Measurements from ENCODE around the gene HYDIN.

DNA sequence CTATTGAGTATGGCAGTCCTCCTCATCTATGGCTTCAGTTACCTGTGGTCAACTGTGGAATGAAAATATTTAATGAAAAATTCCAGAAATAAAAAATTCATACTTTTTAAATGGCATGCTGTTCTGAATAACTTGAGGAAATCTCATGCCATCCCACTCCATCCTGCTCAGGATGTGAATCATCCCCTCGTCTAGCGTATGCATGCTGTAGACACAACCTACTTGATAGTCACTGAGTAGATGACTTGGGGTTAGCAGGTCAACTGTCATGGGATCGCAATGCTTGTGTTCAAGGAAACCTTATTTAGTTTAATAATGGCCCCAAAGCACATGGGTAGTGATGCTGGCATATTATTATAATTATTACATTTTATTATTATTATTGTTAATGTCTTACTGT, 424.7 kb downstream of the HYDIN start:
- TF ChIP-seq, protein P1, sequence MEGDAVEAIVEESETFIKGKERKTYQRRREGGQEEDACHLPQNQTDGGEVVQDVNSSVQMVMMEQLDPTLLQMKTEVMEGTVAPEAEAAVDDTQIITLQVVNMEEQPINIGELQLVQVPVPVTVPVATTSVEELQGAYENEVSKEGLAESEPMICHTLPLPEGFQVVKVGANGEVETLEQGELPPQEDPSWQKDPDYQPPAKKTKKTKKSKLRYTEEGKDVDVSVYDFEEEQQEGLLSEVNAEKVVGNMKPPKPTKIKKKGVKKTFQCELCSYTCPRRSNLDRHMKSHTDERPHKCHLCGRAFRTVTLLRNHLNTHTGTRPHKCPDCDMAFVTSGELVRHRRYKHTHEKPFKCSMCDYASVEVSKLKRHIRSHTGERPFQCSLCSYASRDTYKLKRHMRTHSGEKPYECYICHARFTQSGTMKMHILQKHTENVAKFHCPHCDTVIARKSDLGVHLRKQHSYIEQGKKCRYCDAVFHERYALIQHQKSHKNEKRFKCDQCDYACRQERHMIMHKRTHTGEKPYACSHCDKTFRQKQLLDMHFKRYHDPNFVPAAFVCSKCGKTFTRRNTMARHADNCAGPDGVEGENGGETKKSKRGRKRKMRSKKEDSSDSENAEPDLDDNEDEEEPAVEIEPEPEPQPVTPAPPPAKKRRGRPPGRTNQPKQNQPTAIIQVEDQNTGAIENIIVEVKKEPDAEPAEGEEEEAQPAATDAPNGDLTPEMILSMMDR (IDR thresholded peaks at IDR 0.05; ENCODE audit: poor library complexity): no peak
- no peak for TF ChIP-seq EZH2 (IDR thresholded peaks at IDR 0.05; ENCODE audit: borderline replicate concordance)
